NCI-H1694 (cell line): ENCODE results near the gene PFDN1.

Experiments
- DNase-seq: peaks from one replicate; lab custom pipeline; 2025; lab: John Stamatoyannopoulos, UW

PFDN1 gene

GRCh38 chr5:140296289-140296688 is 6.6 kb downstream of the PFDN1 start:
- no peak for DNase-seq

- DNase-seq: no peak
Measured at GRCh38 chr5:140295414-140295813, 7.5 kb downstream of the PFDN1 start.

- DNase-seq: no peak
Measured at GRCh38 chr5:140294753-140295152, 8.1 kb downstream of the PFDN1 start.

GRCh38 chr5:140293849-140294100 is 9.1 kb downstream of the PFDN1 start:
- no peak for DNase-seq

GRCh38 chr5:140293091-140293848 is 9.6 kb downstream of the PFDN1 start:
- no peak for DNase-seq

DNA sequence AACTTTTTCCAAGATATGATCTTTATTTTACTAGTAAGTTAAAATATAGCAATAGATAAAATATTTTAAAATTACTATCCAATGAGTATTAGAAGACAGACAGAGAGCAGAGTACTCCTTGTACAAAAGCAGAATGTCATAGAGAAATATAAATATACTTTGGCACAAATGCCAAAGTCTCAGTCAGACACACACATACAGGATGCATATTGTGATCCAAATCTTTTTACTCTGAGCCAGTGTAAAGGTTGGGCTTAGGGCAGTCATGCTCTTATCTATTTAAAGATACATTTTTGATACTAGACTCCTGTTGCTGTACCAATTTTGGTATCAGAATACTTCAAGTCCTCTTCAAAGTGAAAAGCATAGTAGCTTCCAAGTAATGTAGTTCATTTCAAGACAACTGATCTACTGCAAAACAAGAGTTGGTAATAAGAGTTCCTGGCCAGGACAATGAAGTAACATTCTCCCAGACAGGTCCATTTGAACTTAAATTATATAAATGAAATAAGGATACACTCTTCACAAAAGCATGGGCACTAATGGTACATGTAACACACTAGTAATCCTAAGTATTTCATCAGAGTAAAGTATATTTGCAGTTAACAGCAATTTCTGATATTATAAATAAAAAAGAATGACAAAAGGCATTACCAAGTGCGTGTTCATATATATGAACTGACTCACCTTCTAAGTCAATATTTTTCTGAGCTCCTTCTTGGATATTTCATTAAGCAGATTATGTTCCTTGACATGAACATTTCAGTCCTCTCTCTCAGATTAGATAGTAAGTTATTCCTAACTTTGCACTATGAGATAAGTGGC is 10.5 kb downstream of the PFDN1 start:
- DNase-seq: no peak

DNA sequence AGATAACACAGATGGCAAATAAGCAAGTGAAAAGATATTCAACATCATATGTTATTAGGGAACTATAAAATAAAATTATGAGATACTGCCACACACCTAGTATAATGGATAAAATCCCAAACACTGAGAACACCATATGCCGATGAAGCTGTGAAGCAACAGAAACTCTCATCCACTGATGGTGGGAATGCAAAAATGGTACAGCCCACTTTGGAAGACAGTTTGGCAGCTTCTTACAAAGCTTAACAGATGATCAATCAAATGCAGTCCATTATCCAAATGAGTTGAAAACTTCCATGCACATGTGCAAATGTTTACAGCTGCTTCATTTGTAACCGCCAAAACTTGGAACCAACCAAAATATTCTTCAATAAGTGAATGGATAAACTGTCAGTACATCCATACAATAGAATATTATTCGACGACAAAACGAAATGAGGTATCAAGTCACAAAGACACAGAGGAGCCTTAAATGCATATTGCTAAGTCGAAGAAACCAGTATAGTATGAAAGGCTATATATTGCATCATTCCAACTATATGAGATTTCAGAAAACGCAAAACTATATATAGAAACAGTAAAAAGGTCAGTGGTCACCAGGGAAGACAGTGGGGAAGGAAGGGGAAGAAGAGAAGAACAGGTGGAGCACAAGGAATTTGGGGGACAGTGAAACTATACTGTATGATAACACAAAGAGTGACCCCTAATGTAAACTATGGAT is 14.9 kb downstream of the PFDN1 start:
- no peak for DNase-seq

- DNase-seq: no peak
Measured at GRCh38 chr5:140286424-140286823, 16.5 kb downstream of the PFDN1 start.

- DNase-seq: no peak
Measured at GRCh38 chr5:140284013-140284412, 18.9 kb downstream of the PFDN1 start.

DNA sequence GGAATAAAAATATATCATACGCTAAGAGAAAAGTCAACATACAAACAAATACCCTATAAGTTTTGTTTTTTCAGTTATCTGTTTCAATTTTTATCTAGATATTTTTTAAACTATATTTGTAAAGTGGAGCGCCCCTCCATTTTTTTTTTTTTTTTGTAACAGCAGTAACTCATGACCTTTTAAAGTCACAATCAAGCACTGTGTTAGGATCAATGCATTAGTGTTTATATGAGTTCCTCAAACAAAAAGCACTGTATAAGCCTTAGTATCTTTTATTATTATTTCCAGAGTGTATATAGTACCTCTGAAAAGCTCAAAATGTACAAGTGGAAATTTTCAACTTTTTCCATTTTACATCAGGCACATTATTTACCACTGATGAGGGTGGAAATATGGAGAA is 20.6 kb downstream of the PFDN1 start:
- no peak for DNase-seq

GRCh38 chr5:140275837-140276236 is 27.1 kb downstream of the PFDN1 start:
- no peak for DNase-seq

GRCh38 chr5:140273401-140273877 is 29.5 kb downstream of the PFDN1 start:
- no peak for DNase-seq

GRCh38 chr5:140270008-140270407 is 32.9 kb downstream of the PFDN1 start:
- no peak for DNase-seq

DNA sequence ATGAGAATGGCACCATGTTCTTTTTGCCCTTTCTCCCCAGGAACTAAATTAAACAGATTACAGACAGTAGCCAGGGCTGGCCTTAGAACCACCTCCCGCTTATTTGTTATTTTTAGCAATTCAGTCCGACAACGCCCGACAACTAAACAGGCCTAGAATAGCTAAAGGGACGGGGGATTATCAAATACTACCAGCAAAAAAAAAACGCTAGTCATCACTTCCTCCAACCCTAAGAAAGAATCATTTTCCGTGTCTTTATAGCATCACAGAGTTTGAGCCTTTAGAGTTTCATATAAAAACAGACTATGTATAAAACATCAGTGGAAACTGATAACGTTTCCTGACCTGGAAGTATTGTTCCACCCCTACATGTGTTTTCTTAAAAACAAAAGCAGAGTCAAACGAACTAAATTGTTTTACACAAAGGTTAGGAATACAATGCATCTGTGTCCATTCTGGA is 35.3 kb downstream of the PFDN1 start:
- no peak for DNase-seq

DNA sequence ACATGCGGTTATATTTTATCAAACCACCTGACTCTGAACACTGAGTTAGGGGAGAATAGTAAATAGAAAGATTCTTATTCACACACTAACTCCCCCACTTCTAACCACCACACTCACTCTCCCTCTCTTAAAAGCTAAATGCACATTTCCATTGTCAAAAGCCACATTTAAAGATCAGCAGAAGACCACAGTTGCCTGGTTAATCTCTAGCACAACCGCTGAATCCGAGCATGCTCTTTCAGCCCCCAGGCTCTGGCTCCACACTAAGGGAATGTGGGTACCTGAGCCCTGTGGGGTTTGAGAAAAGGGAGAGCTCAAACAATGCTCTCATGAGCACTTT is 35.7 kb downstream of the PFDN1 start:
- no peak for DNase-seq

DNA sequence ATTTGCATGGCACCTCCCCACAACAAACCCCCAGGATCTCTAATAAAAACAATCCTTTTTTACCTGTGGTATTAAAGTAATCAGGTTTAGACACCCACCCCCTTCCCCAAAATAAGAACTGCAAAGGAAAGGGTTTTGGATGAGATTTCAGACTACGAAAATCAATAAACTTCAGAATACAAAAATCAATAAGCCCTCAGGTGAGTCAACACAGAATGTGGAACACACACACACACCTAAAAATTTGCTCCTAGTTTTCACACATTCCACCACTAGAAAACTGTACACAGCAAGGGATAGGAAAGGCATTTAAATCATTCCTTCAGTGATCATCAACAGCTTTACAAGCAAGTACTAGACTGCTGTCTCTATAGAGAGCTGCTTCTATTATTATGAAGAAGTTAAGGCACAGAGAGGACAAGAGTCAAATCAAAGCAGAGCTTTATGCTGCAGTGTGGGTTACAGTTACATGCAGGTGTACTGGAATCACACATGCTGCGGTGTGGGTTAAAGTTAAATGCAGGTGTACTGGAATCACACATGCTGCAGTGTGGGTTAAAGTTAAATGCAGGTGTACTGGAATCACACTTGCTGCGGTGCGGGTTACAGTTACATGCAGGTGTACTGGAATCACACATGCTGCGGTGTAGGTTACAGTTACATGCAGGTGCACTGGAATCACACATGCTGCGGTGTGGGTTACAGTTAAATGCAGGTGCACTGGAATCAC is 36.3 kb downstream of the PFDN1 start:
- no peak for DNase-seq

DNA sequence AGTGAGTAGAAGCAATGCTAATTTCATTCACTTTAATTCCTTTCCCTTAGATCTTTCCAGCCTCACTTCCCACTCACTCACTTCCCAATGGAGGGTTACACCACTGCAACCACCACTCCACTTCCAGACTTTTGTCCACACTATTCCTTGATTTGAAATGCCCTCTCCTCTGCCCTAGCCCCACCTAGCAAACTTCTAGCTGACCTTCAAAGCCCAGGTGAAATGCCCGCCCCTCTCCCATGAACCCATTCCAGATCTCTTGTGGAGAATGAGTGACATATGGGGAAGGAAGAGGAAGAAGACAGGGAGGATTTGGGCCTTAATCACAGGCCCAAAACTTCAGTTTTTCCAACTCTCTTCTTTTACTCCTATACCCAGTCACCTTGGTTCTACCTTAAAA is 37.1 kb downstream of the PFDN1 start:
- DNase-seq: no peak

- no peak for DNase-seq
Measured at GRCh38 chr5:140262839-140263238, 40.1 kb downstream of the PFDN1 start.

DNA sequence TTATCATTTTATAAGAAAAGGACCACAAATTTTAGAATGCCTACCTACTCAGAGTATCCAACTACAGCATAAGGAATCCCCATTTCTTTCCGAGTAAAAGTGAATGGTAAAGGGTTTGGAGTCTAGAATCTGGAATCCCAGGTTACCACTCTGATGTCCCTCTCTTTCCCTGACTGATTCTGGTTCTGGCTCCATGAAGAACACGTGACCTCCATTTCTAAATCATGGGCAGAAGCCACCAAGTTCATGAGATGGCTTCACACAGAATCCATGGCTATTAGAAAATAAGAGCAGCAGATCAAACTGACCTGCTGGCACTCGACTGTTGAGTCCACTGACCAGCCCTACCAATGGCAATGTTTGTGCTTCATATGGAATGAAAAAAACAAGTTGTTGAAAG is 40.7 kb downstream of the PFDN1 start:
- DNase-seq: no peak

GRCh38 chr5:140261403-140262171 is 41.3 kb downstream of the PFDN1 start:
- no peak for DNase-seq

- DNase-seq: no peak
Measured at GRCh38 chr5:140260089-140260656, 42.7 kb downstream of the PFDN1 start.
